Karpas-422 (cell line): Measurements from ENCODE around the gene KRTAP12-3. TPM values are rescaled to one million over a fixed set of nuclear protein-coding genes. Genes with fewer than 3 reads are reported as not detected.

Source experiments
- DNase-seq: peaks from one replicate; pipeline ENCODE4 v3.0.0-alpha.2; 2015
- H2AFZ ChIP-seq: fragments of 200-600 bp; sonication (generic); 2 replicates; pipeline ENCODE4 v1.6.1; 2014; ENCODE audit warnings: antibody characterized with exemption, low read length, mixed read lengths
- H3K27ac ChIP-seq: fragments of 200-600 bp; sonication (generic); 2 replicates; pipeline ENCODE4 v1.5.1; 2014; ENCODE audit warnings: mild to moderate bottlenecking, low read length, moderate library complexity
- H3K27me3 ChIP-seq: fragments of 200-600 bp; sonication (generic); 2 replicates; pipeline ENCODE4 v1.6.1; 2014; ENCODE audit warnings: low read length, mixed read lengths
- H3K36me3 ChIP-seq: fragments of 200-600 bp; sonication (generic); 2 replicates; pipeline ENCODE4 v1.6.1; 2014; ENCODE audit warnings: low read length, mixed read lengths; ENCODE audit not compliant: insufficient read depth
- H3K4me1 ChIP-seq: fragments of 200-600 bp; sonication (generic); 2 replicates; pipeline ENCODE4 v1.6.1; 2014; ENCODE audit warnings: mild to moderate bottlenecking, low read length, mixed read lengths
- H3K4me2 ChIP-seq: fragments of 200-600 bp; sonication (generic); 2 replicates; pipeline ENCODE4 v1.6.1; 2014; ENCODE audit warnings: low read length, low read depth, mild to moderate bottlenecking; ENCODE audit not compliant: poor library complexity, severe bottlenecking
- H3K4me3 ChIP-seq: fragments of 200-600 bp; sonication (generic); 2 replicates; pipeline ENCODE4 v1.5.1; 2014; ENCODE audit warnings: mild to moderate bottlenecking, antibody characterized with exemption, low read length, mixed read lengths
- H3K79me2 ChIP-seq: fragments of 200-600 bp; sonication (generic); 2 replicates; pipeline ENCODE4 v1.6.1; 2014; ENCODE audit warnings: mild to moderate bottlenecking, low read length, mixed read lengths
- H3K9ac ChIP-seq: fragments of 200-600 bp; sonication (generic); 2 replicates; pipeline ENCODE4 v1.6.0; 2014; ENCODE audit warnings: low read length
- H3K9me2 ChIP-seq: fragments of 200-600 bp; sonication (generic), shearing (Covaris generic); replicated peaks from 2 replicates; pipeline ENCODE4 v1.6.0; 2014; ENCODE audit warnings: mild to moderate bottlenecking, low read length, moderate library complexity; ENCODE audit not compliant: insufficient read depth
- H3K9me3 ChIP-seq: fragments of 300-700, 200-600 bp; sonication (generic); 2 replicates; pipeline ENCODE4 v1.6.1; 2014; ENCODE audit warnings: low read length, mixed read lengths
- H4K20me1 ChIP-seq: fragments of 200-600 bp; sonication (generic); 2 replicates; pipeline ENCODE4 v1.6.1; 2014; ENCODE audit warnings: mild to moderate bottlenecking, antibody characterized with exemption, low read length, low read depth; ENCODE audit not compliant: insufficient read depth
- total RNA-seq: library from RNA; depleted of rRNA; stranded (reverse); fragments of >200 nt; shearing (Covaris generic); gene quantifications from 2 replicates; pipeline ENCODE4 v1.2.3, GENCODE V29; 2014; ENCODE audit warnings: low replicate concordance

The KRTAP12-3 gene
- total RNA-seq, 1 experiment from 2014 or later = not detected

DNA sequence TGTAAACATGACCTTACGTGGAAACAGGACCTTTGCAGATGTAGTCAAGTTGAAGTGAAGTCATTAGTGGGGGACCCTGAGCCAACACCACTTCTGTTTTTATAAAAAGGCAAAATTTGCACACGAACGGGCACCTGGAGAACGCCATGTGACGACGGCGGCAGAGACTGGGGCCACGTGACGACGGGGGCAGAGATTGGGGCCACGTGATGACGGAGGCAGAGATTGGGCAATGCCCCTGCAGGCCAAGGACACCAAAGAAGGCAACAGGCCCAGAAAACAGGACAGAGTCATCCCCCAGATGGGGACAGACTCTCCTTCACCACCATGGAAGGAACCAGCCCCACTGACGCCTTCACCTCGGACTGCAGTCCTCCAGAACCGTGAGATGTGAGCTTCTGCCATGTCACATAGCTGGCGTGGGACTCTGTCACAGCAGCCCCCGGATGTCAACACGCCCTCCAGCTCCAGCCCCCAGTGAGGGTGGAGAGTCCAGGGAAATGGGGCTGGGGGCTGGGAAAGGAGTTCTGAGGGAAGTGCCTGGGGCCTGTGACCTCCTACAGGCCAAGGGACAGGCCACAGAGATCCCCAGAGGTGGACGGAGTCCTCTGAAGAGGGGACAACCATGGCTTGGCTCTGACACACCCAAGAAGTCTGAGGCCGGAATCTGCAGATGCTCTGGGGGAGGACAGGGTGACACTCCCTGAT, 7.3 kb upstream of the KRTAP12-3 start:
- Histone ChIP-seq H3K27ac (no peak overlapping the region), H2AFZ (no peak overlapping the region), H3K4me1 (no peaks in the 10 kb centered on the region), H3K36me3 (no peaks in the 10 kb centered on the region), H3K9ac (no peak overlapping the region), H3K9me2 (no peaks in the 10 kb centered on the region), H3K79me2 (no peaks in the 10 kb centered on the region), H3K4me2 (no peak overlapping the region), H3K9me3 (no peaks in the 10 kb centered on the region), H3K27me3 (no peaks in the 10 kb centered on the region), H3K4me3 (no peak overlapping the region), H4K20me1 (no peaks in the 10 kb centered on the region)
- no peak for DNase-seq

DNA sequence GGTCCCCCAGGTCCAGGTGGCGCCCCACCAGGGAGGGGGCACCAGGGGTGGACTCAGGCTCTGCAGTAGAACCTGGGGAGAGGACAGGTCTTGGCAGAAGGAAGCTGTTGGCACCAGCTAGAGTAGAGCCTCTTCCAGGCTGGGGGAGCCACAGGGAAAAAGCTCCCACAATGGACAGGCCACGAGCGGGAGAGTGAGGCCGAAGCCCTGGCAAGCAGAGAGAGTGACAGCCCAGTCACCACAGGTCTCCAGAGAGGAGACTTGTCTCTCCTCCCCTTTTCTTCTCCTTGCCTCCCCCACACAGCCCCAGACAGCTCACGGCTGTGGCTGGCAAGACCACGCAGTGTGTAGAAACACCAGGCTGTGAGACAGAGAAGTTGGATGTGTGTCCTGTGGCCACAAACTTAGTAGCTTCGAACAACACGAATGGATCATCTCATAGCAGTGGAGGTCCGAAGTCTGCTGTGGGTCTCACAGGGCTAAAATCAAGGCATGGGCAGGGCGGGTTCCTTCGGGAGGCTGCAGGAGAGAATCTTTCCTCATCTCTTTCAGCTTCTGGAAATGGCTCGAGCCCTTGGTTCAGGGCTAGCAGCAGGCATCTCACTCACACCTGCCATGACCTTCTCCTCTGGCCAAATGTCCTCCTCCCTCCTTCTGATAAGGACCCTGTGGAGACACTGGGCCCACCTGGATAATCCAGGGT, 6.6 kb upstream of the KRTAP12-3 start:
- Histone ChIP-seq H3K4me1 (no peaks in the 10 kb centered on the region), H3K9me3 (no peaks in the 10 kb centered on the region), H3K4me2 (no peak overlapping the region), H3K9me2 (no peaks in the 10 kb centered on the region), H2AFZ (no peak overlapping the region), H3K9ac (no peak overlapping the region), H3K27ac (no peak overlapping the region), H4K20me1 (no peaks in the 10 kb centered on the region), H3K79me2 (no peaks in the 10 kb centered on the region), H3K36me3 (no peaks in the 10 kb centered on the region), H3K27me3 (no peaks in the 10 kb centered on the region), H3K4me3 (no peak overlapping the region)
- DNase-seq = no peak

DNA sequence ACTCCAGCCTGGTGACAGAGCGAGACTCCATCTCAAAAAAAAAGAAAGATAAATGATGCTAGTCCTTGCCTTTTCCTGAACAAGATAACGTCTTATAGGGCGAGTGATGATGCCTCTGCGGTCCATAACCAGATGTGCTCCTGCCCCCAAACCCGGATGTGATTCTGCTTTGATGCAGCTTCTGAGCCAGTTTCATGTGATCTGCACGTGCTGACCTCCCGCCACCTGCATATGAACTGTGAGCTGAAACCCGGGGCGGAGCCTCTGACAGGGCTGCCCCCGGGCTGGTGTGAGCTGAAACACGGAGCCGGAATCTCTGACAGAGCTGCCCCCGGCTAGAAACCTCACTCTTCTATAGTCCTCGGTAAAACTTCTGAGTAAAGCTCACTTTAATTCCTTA, 4.6 kb upstream of the KRTAP12-3 start:
- Histone ChIP-seq H3K4me2 (no peak overlapping the region), H4K20me1 (no peaks in the 10 kb centered on the region), H3K4me3 (no peak overlapping the region), H3K27me3 (no peaks in the 10 kb centered on the region), H3K9me2 (no peaks in the 10 kb centered on the region), H3K79me2 (no peaks in the 10 kb centered on the region), H3K9me3 (no peaks in the 10 kb centered on the region), H3K9ac (no peak overlapping the region), H3K4me1 (no peaks in the 10 kb centered on the region), H3K27ac (no peak overlapping the region), H2AFZ (no peak overlapping the region), H3K36me3 (no peaks in the 10 kb centered on the region)
- DNase-seq = no peak

DNA sequence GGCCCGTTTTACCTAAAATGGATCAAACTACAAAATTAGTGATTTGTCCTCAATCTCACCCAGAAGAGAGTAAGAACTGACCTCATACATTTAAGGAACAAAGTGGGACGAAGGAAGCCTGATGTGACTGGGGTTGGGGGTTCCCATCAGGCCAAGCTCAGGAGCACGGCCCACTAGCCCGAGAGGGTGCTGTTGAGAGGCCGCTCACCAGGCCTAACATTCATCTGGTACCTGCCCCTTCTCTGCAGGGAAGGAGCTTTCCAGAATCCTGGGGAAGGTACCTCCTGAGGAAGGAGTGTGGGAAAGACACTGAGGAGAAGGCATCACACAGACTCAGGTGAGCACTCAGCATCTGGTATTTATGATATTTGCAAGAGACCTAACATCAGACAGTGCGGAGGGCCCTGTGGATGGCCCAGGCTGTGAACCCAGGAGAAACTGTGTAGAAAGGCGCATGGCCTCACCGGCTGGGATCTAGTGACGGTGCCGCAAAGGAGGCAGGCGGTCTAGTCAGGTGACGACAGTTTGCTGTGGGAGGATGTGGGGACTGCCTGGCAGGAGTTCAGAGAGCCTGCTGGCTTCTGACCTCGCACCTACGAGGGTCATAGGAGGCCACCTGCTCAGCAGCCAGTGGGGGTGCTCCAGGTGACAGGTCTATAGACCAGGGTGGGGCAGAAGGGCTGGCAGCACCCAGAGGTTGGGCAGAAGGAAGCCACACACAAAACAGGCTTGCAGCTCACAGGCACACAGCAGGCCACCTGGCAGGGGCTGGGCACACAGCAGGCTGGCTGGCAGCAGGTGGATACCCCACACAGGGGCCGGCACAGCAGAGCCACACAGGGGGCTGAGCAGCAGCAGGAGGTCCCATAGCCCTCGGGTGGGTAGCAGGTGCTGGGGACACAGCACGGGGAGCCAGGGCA, 3.8 kb upstream of the KRTAP12-3 start:
- no peaks in the 10 kb centered on the region for H3K36me3 ChIP-seq
- no peaks in the 10 kb centered on the region for H3K79me2 ChIP-seq
- no peak overlapping the region for H3K27ac ChIP-seq
- H2AFZ ChIP-seq = no peak overlapping the region
- no peak overlapping the region for H3K4me2 ChIP-seq
- no peaks in the 10 kb centered on the region for H4K20me1 ChIP-seq
- H3K9me3 ChIP-seq = no peaks in the 10 kb centered on the region
- no peak overlapping the region for H3K4me3 ChIP-seq
- no peak for DNase-seq
- H3K4me1 ChIP-seq = no peaks in the 10 kb centered on the region
- no peak overlapping the region for H3K9ac ChIP-seq
- no peaks in the 10 kb centered on the region for H3K9me2 ChIP-seq
- H3K27me3 ChIP-seq = no peaks in the 10 kb centered on the region

DNA sequence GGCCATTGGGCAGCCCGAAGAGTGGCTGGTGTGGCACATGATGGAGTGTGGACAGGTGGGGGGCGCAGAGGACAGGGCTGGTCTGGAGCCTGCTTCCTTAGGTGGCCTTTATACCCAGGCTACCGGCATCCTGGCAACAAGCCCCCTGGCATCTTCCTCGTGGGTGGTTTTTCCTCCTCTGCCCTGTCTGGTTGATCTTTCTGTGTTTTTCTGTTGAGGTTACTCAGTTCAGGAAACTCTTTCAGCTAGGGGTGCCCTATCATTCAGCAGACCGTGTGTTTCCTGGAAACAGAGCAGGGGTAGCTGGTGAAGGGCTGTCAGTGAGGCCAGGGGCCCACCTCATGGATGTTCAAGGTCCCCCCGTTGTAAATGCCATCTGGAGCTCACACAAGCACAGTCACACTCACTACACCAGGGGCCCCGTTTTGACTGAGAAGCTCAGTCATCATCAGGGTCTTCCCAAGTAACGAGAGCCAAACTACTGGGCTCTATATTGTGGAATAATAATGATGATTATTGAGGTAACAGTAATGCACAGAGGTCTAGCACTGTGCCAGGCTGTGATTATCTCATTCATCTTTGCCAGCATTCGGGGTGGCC, 3.1 kb upstream of the KRTAP12-3 start, which contains the start of gene KRTAP12-4:
Gene KRTAP12-4 (minus strand): TSS at position 84 of the 600 bp plus-strand sequence. CDS start 45 bp downstream, at position 39.
- Histone ChIP-seq H3K4me1 (no peaks in the 10 kb centered on the region), H3K36me3 (no peaks in the 10 kb centered on the region), H3K27ac (no peak within 1 kb of the TSS), H2AFZ (no peak within 1 kb of the TSS), H3K27me3 (no peaks in the 10 kb centered on the region), H3K4me3 (no peak within 1 kb of the TSS), H3K9me3 (no peaks in the 10 kb centered on the region), H4K20me1 (no peaks in the 10 kb centered on the region), H3K79me2 (no peaks in the 10 kb centered on the region), H3K9me2 (no peaks in the 10 kb centered on the region), H3K4me2 (no peak within 1 kb of the TSS), H3K9ac (no peak within 1 kb of the TSS)
- no peak for DNase-seq

DNA sequence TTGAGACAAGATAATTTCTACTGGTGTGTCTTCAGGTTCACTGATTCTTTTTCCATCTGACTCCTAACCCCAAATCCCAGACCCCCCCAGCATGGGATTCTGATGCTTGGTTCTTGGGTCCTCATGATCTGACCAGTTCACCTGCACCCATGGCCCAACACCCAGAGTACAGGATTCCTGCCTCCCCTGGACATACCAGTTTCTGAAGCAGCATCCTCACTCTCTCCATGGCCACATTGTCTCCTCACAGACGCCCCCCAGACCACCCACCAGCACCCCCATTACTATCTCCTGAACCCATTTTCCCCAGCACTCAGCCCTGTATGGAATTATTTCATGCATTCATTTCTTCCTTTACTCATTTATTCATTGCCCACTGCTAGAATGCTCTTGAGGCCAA, 864 bp upstream of the KRTAP12-3 start:
- no peaks in the 10 kb centered on the region for H3K4me1 ChIP-seq
- H3K4me3 ChIP-seq = no peak overlapping the region
- H2AFZ ChIP-seq = no peak overlapping the region
- no peak for DNase-seq
- no peaks in the 10 kb centered on the region for H4K20me1 ChIP-seq
- no peaks in the 10 kb centered on the region for H3K27me3 ChIP-seq
- H3K79me2 ChIP-seq = no peaks in the 10 kb centered on the region
- H3K9me2 ChIP-seq = no peaks in the 10 kb centered on the region
- no peaks in the 10 kb centered on the region for H3K9me3 ChIP-seq
- no peak overlapping the region for H3K9ac ChIP-seq
- H3K36me3 ChIP-seq = no peaks in the 10 kb centered on the region
- H3K4me2 ChIP-seq = no peak overlapping the region
- no peak overlapping the region for H3K27ac ChIP-seq

DNA sequence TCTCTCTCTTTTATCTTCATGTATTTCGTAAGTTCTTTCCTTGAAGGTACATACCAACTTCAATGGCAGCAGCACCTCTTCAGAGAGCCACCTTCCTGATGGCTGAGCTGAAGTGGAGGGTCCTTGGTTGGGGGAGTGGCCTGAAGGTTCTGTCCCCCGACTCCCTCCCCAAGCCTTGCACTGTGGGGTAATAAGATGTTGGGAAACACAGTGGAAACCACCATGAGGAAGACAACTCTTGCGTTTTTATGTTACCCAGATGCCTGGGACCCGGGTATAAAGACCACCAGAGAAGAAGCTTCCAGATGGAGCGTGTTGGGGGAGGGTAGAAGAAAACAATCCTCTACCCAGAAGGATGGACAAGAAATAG, 794 bp downstream of the KRTAP12-3 start:
- Histone ChIP-seq H3K4me3 (no peak overlapping the region), H3K4me2 (no peak overlapping the region), H2AFZ (no peak overlapping the region), H3K9me3 (0 out of 2 replicates have a peak, but pooled peaks cover 4% of the 10 kb centered on the region), H3K79me2 (no peaks in the 10 kb centered on the region), H4K20me1 (no peaks in the 10 kb centered on the region), H3K9me2 (no peaks in the 10 kb centered on the region), H3K27me3 (no peaks in the 10 kb centered on the region), H3K9ac (no peak overlapping the region), H3K36me3 (no peaks in the 10 kb centered on the region), H3K4me1 (no peaks in the 10 kb centered on the region), H3K27ac (no peak overlapping the region)
- DNase-seq = no peak
